HepG2 (cell line): ENCODE data around the gene WWP2. TPM values are rescaled to one million over a fixed set of nuclear protein-coding genes. Genes with fewer than 3 reads are reported as not detected.
A peak's percentile ranks its signal among the peaks of the same experiment; 100 is the strongest.

ENCODE experiments used
- HOXA5 ChIP-seq: sonication (generic); formaldehyde crosslinking; IDR thresholded peaks from 2 replicates; pipeline ENCODE4 v1.4.0; 2020; ENCODE audit warnings: missing genetic modification reagents
- NR2F2 ChIP-seq: IDR thresholded peaks from 2 replicates; pipeline ENCODE4 v1.6.1; 2012; ENCODE audit warnings: low read depth, inconsistent platforms, borderline replicate concordance
- PHF21A ChIP-seq: sonication (generic); formaldehyde crosslinking; IDR thresholded peaks from 2 replicates; pipeline ENCODE4 v1.5.0; 2020; ENCODE audit warnings: mild to moderate bottlenecking, missing genetic modification reagents
- SRY ChIP-seq: sonication (generic); formaldehyde crosslinking; IDR thresholded peaks from 2 replicates; pipeline ENCODE4 v1.8.0; 2022; ENCODE audit warnings: mild to moderate bottlenecking, missing genetic modification reagents
- TARDBP ChIP-seq: sonication (generic); formaldehyde crosslinking; IDR thresholded peaks from 2 replicates; pipeline ENCODE4 v1.8.0; 2022; ENCODE audit warnings: mild to moderate bottlenecking, missing genetic modification reagents
- YEATS2 ChIP-seq: sonication (generic); formaldehyde crosslinking; IDR thresholded peaks from 2 replicates; pipeline ENCODE4 v1.4.0; 2020; ENCODE audit warnings: missing genetic modification reagents, borderline replicate concordance
- ZNF224 ChIP-seq: sonication (generic); formaldehyde crosslinking; IDR thresholded peaks from 2 replicates; pipeline ENCODE4 v1.5.0; 2020; ENCODE audit warnings: mild to moderate bottlenecking, missing genetic modification reagents
- ZNF709 ChIP-seq: sonication (generic); formaldehyde crosslinking; IDR thresholded peaks from 2 replicates; pipeline ENCODE4 v1.5.0; 2020; ENCODE audit warnings: mild to moderate bottlenecking, missing genetic modification reagents
- polyA plus RNA-seq, 8 experiments: library from polyadenylated mRNA; depleted of rRNA in 3 of 8; stranded (reverse) in 7 of 8; unstranded in 1 of 8; fragments of >200 nt; fragmentation: Illumina TruSeq in 4 of 8; extraction: Trizol in 4 of 8; gene quantifications; 2 replicates each; pipeline versions ENCODE4 v1.2.1 to v1.2.3, GENCODE V29; 2011 to 2016; ENCODE audit warnings: low read depth in 4 of 8, missing spikeins in 1 of 8, mixed read lengths in 1 of 8; ENCODE audit not compliant: insufficient read depth in 1 of 8
- total RNA-seq, 5 experiments: library from RNA; depleted of rRNA; stranded (reverse); fragments of >200 nt; fragmentation: Illumina TruSeq; extraction: Trizol; gene quantifications; 2 replicates each; pipeline ENCODE4 v1.2.3, GENCODE V29; 2016; ENCODE audit warnings: low read depth in 1 of 5
- TF ChIP-seq, protein P1 (sequence below): IDR thresholded peaks from 2 replicates; pipeline ENCODE4 v1.4.0; 2020; ENCODE audit warnings: mild to moderate bottlenecking, missing genetic modification reagents
- TF ChIP-seq, protein P2 (sequence below): sonication (generic); formaldehyde crosslinking; IDR thresholded peaks from 2 replicates; pipeline ENCODE4 v1.4.0; 2020; ENCODE audit warnings: missing genetic modification reagents, borderline replicate concordance
- TF ChIP-seq, protein P3 (sequence below): sonication (generic); formaldehyde crosslinking; IDR thresholded peaks from 2 replicates; pipeline ENCODE4 v1.4.0; 2020; ENCODE audit warnings: missing genetic modification reagents
- TF ChIP-seq, protein P4 (sequence below): IDR thresholded peaks from 2 replicates; pipeline ENCODE4 v1.6.1; 2016; ENCODE audit warnings: low read depth, borderline replicate concordance
- TF ChIP-seq, protein P5 (sequence below): sonication (generic); formaldehyde crosslinking; IDR thresholded peaks from 2 replicates; pipeline ENCODE4 v1.5.1; 2020; ENCODE audit warnings: mild to moderate bottlenecking, moderate library complexity, missing genetic modification reagents
- TF ChIP-seq, protein P6 (sequence below), 2 experiments: sonication (generic) in 1 of 2; formaldehyde crosslinking in 1 of 2; IDR thresholded peaks; 2 replicates each; pipeline versions ENCODE4 v1.5.1 to v1.6.1; 2011 to 2020; ENCODE audit warnings: borderline replicate concordance in 1 of 2, low read depth in 1 of 2, low read length in 1 of 2, mild to moderate bottlenecking in 1 of 2, missing genetic modification reagents in 1 of 2, moderate library complexity in 1 of 2

The WWP2 gene
- total and polyA plus RNA-seq, 2 of the 13 experiments (the other 11 are each of a cell fraction or from before 2014, with no cell fraction given), result 11.4 to 28.2 TPM

DNA sequence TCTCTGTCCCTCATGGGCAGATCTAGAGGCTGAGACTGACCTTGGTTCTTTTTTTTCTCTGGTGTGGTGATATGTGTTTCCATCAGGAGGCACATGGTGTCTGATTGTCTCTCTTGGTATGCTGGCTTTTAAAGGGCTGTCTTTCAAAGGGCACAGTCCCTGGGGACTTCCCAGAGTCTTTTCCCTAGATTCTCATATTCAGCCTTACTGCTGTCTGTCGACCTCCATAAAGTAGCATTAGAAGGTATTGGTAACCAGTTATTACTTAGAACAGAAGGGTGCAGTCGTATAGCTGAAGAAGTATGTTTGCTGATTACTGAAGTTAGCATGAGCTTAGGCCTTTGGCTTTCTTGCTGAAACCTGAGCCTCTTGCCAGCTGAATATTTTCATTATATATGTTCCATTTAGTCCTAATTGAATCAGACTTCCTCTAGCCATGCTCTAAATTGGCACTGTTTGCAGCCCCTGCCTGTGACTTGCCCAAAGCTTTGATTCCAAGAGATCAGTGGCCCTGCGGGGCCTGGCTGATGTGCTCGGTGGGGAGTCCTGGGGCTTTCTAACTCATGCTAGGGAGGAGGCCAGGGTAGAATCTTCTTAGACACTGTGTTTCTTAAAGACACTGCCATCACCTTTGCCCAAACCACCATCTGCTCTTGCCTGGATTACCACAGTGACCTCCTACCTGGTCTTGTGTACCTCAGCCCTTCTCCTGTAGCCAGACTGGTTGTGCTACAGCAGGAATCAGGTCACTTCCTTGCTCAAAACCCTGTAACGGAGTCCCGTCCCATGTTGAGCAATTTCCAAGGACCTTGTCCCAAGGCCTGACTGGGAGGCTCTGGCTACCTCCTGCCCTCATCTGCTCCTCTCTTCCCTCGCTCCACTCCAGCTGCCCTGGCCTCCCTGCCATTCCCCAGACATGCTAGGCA lies 71.5 kb downstream of the WWP2 start (continued):
- TF ChIP-seq, protein P1, sequence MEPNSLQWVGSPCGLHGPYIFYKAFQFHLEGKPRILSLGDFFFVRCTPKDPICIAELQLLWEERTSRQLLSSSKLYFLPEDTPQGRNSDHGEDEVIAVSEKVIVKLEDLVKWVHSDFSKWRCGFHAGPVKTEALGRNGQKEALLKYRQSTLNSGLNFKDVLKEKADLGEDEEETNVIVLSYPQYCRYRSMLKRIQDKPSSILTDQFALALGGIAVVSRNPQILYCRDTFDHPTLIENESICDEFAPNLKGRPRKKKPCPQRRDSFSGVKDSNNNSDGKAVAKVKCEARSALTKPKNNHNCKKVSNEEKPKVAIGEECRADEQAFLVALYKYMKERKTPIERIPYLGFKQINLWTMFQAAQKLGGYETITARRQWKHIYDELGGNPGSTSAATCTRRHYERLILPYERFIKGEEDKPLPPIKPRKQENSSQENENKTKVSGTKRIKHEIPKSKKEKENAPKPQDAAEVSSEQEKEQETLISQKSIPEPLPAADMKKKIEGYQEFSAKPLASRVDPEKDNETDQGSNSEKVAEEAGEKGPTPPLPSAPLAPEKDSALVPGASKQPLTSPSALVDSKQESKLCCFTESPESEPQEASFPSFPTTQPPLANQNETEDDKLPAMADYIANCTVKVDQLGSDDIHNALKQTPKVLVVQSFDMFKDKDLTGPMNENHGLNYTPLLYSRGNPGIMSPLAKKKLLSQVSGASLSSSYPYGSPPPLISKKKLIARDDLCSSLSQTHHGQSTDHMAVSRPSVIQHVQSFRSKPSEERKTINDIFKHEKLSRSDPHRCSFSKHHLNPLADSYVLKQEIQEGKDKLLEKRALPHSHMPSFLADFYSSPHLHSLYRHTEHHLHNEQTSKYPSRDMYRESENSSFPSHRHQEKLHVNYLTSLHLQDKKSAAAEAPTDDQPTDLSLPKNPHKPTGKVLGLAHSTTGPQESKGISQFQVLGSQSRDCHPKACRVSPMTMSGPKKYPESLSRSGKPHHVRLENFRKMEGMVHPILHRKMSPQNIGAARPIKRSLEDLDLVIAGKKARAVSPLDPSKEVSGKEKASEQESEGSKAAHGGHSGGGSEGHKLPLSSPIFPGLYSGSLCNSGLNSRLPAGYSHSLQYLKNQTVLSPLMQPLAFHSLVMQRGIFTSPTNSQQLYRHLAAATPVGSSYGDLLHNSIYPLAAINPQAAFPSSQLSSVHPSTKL (CRISPR knock-in tag), result peak; percentile 40
- TF ChIP-seq, protein P2, sequence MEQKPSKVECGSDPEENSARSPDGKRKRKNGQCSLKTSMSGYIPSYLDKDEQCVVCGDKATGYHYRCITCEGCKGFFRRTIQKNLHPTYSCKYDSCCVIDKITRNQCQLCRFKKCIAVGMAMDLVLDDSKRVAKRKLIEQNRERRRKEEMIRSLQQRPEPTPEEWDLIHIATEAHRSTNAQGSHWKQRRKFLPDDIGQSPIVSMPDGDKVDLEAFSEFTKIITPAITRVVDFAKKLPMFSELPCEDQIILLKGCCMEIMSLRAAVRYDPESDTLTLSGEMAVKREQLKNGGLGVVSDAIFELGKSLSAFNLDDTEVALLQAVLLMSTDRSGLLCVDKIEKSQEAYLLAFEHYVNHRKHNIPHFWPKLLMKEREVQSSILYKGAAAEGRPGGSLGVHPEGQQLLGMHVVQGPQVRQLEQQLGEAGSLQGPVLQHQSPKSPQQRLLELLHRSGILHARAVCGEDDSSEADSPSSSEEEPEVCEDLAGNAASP, result peak; percentile 12; the same call in 1 of the 2 replicates
- peak; percentile 26; the same call in 1 of the 2 replicates for TF ChIP-seq YEATS2 (CRISPR knock-in tag)
- no peak for TF ChIP-seq ZNF709 (CRISPR knock-in tag)
- no peak; the same call in 1 of the 2 replicates for TF ChIP-seq SRY (CRISPR knock-in tag)
- TF ChIP-seq, protein P3, sequence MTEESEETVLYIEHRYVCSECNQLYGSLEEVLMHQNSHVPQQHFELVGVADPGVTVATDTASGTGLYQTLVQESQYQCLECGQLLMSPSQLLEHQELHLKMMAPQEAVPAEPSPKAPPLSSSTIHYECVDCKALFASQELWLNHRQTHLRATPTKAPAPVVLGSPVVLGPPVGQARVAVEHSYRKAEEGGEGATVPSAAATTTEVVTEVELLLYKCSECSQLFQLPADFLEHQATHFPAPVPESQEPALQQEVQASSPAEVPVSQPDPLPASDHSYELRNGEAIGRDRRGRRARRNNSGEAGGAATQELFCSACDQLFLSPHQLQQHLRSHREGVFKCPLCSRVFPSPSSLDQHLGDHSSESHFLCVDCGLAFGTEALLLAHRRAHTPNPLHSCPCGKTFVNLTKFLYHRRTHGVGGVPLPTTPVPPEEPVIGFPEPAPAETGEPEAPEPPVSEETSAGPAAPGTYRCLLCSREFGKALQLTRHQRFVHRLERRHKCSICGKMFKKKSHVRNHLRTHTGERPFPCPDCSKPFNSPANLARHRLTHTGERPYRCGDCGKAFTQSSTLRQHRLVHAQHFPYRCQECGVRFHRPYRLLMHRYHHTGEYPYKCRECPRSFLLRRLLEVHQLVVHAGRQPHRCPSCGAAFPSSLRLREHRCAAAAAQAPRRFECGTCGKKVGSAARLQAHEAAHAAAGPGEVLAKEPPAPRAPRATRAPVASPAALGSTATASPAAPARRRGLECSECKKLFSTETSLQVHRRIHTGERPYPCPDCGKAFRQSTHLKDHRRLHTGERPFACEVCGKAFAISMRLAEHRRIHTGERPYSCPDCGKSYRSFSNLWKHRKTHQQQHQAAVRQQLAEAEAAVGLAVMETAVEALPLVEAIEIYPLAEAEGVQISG (CRISPR knock-in tag), result peak; percentile 40; the same call in 1 of the 2 replicates
- TF ChIP-seq, protein P4, sequence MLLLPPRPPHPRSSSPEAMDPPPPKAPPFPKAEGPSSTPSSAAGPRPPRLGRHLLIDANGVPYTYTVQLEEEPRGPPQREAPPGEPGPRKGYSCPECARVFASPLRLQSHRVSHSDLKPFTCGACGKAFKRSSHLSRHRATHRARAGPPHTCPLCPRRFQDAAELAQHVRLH (CRISPR knock-in tag), result no peak; the same call in 1 of the 2 replicates
- TF ChIP-seq ZNF224, result no peak
- TF ChIP-seq HOXA5 (CRISPR knock-in tag), result no peak
- TF ChIP-seq, protein P5, sequence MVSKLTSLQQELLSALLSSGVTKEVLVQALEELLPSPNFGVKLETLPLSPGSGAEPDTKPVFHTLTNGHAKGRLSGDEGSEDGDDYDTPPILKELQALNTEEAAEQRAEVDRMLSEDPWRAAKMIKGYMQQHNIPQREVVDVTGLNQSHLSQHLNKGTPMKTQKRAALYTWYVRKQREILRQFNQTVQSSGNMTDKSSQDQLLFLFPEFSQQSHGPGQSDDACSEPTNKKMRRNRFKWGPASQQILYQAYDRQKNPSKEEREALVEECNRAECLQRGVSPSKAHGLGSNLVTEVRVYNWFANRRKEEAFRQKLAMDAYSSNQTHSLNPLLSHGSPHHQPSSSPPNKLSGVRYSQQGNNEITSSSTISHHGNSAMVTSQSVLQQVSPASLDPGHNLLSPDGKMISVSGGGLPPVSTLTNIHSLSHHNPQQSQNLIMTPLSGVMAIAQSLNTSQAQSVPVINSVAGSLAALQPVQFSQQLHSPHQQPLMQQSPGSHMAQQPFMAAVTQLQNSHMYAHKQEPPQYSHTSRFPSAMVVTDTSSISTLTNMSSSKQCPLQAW, result 0 out of 2 replicates have a peak, but pooled peaks have one; percentile 21
- TF ChIP-seq TARDBP (CRISPR knock-in tag), result peak; percentile 60; the same call in 1 of the 2 replicates
- peak; percentile 65; the same call in 1 of the 2 replicates for TF ChIP-seq PHF21A (CRISPR knock-in tag)
- TF ChIP-seq, protein P6, sequence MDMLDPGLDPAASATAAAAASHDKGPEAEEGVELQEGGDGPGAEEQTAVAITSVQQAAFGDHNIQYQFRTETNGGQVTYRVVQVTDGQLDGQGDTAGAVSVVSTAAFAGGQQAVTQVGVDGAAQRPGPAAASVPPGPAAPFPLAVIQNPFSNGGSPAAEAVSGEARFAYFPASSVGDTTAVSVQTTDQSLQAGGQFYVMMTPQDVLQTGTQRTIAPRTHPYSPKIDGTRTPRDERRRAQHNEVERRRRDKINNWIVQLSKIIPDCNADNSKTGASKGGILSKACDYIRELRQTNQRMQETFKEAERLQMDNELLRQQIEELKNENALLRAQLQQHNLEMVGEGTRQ (IDR thresholded peaks at IDR 0.05; ENCODE audit: low read depth, low read length), result no peak
- TF ChIP-seq, protein P6 (CRISPR knock-in tag; IDR thresholded peaks at IDR 0.05; ENCODE audit: borderline replicate concordance), result no peak
- no peak for TF ChIP-seq NR2F2
